HepG2 (cell line): ENCODE measurements around the gene MYO9A. TPM values are rescaled to one million over a fixed set of nuclear protein-coding genes. Genes with fewer than 3 reads are reported as not detected.

ENCODE experiments used
- ATAC-seq: fragments of 200-7000 bp; cut with Tn5 transposase; 3 replicates; pipeline ENCODE4 v1.9.1; 2020; ENCODE audit warnings: mild to moderate bottlenecking, moderate library complexity
- BruUV-seq: library from RNA; stranded (reverse); fragments of 400-500 nt; replicated peaks from 2 replicates; lab custom pipeline; 2021; lab: Mats Ljungman, UMichigan
- CTCF ChIA-PET: fragments of 300-600 bp; formaldehyde crosslinking; extraction: SDS; loops from one replicate; lab custom pipeline; 2021; ENCODE audit warnings: low total read pairs, inconsistent platforms, low intra/inter-chr PET ratio; lab: Yijun Ruan, JAX
- POLR2A ChIA-PET: fragments of 350-600 bp; sonication (Branson Sonifier 250); formaldehyde crosslinking; loops from one replicate; lab custom pipeline; 2020; ENCODE audit warnings: antibody characterized with exemption, inconsistent platforms; lab: Yijun Ruan, JAX
- DNase-seq: peaks from one replicate; pipeline ENCODE4 v3.0.0-alpha.2; 2015; ENCODE audit warnings: low spot score
- FAIRE-seq: peaks from 3 replicates; lab custom pipeline; 2011; peaks lifted over from hg19 to GRCh38; lab: Jason Lieb, UNC
- H2AFZ ChIP-seq: one replicate; pipeline ENCODE4 v1.6.1; 2011; ENCODE audit warnings: low read length, inconsistent platforms
- H3K27ac ChIP-seq: fragments of 300-600 bp; 3 replicates; pipeline ENCODE4 v1.8.0; 2011; ENCODE audit warnings: mixed run types, mild to moderate bottlenecking, mixed read lengths, low read length, inconsistent platforms; ENCODE audit not compliant: insufficient read depth; ENCODE audit errors: extremely low read length
- H3K27me3 ChIP-seq, 2 experiments: fragments of 200-600 bp in 1 of 2; 2 replicates in 1 of 2; 3 replicates in 1 of 2; pipeline versions ENCODE4 v1.6.0 to v1.8.0; 2011; ENCODE audit warnings: low read length in 2 of 2, mild to moderate bottlenecking in 2 of 2, moderate library complexity in 2 of 2, inconsistent platforms in 1 of 2; ENCODE audit not compliant: insufficient read depth in 2 of 2, control insufficient read depth in 1 of 2
- H3K36me3 ChIP-seq, 2 experiments: fragments of 200-600 bp in 1 of 2; replicated peaks in 1 of 2; 2 replicates in 1 of 2; 3 replicates in 1 of 2; pipeline versions ENCODE4 v1.5.1 to v1.8.0; 2011; ENCODE audit warnings: low read length in 2 of 2, inconsistent platforms in 1 of 2; ENCODE audit not compliant: insufficient read depth in 2 of 2, control insufficient read depth in 1 of 2
- H3K4me1 ChIP-seq: 2 replicates; pipeline ENCODE4 v1.5.1; 2012; ENCODE audit warnings: low read length, inconsistent platforms; ENCODE audit not compliant: insufficient read depth
- H3K4me2 ChIP-seq: 2 replicates; pipeline ENCODE4 v1.6.0; 2011; ENCODE audit warnings: low read depth, low read length, inconsistent platforms
- H3K4me3 ChIP-seq, 3 experiments: fragments of 200-600 bp in 1 of 3; sonication (generic), shearing (Covaris generic) in 1 of 3; replicated peaks in 1 of 3; 2 replicates each; pipeline ENCODE4 v1.5.1; 2011 to 2016; ENCODE audit warnings: low read length in 3 of 3, inconsistent platforms in 2 of 3, low read depth in 2 of 3, mild to moderate bottlenecking in 2 of 3, control low read depth in 1 of 3, mixed read lengths in 1 of 3; ENCODE audit not compliant: insufficient read depth in 1 of 3
- H3K79me2 ChIP-seq: one replicate; pipeline ENCODE4 v1.6.1; 2011; ENCODE audit warnings: low read length, inconsistent platforms; ENCODE audit not compliant: insufficient read depth
- H3K9ac ChIP-seq: 2 replicates; pipeline ENCODE4 v1.6.0; 2011; ENCODE audit warnings: mild to moderate bottlenecking, low read depth, low read length, inconsistent platforms; ENCODE audit not compliant: insufficient read depth
- H3K9me3 ChIP-seq: 2 replicates; pipeline ENCODE4 v1.5.1; 2012; ENCODE audit warnings: mild to moderate bottlenecking, low read length
- H4K20me1 ChIP-seq: 2 replicates; pipeline ENCODE4 v1.6.0; 2011; ENCODE audit warnings: inconsistent platforms, mild to moderate bottlenecking, low read length, moderate library complexity; ENCODE audit not compliant: insufficient read depth
- FOXJ3 ChIP-seq: sonication (generic); formaldehyde crosslinking; IDR thresholded peaks from 2 replicates; pipeline ENCODE4 v1.4.0; 2020; ENCODE audit warnings: missing genetic modification reagents, mild to moderate bottlenecking, borderline replicate concordance
- FOXO1 ChIP-seq: sonication (generic); formaldehyde crosslinking; IDR thresholded peaks from 2 replicates; pipeline ENCODE4 v1.4.0; 2020; ENCODE audit warnings: missing genetic modification reagents
- GMEB2 ChIP-seq: IDR thresholded peaks from 2 replicates; pipeline ENCODE4 v1.6.1; 2016; ENCODE audit warnings: missing biosample characterization, missing genetic modification reagents, low read depth
- HOXA9 ChIP-seq: sonication (generic); formaldehyde crosslinking; IDR thresholded peaks from 2 replicates; pipeline ENCODE4 v1.8.1; 2022; ENCODE audit warnings: missing genetic modification reagents, mild to moderate bottlenecking, moderate library complexity, borderline replicate concordance
- KAT8 ChIP-seq: IDR thresholded peaks from 2 replicates; pipeline ENCODE4 v1.6.1; 2016; ENCODE audit warnings: missing genetic modification reagents, missing compliant biosample characterization
- KLF9 ChIP-seq: IDR thresholded peaks from 2 replicates; pipeline ENCODE4 v1.6.1; 2016; ENCODE audit warnings: low read depth
- NFYC ChIP-seq: IDR thresholded peaks from 2 replicates; pipeline ENCODE4 v1.6.1; 2016; ENCODE audit warnings: missing genetic modification reagents, missing compliant biosample characterization
- NKX3-1 ChIP-seq: sonication (generic); formaldehyde crosslinking; IDR thresholded peaks from 2 replicates; pipeline ENCODE4 v1.5.0; 2020; ENCODE audit warnings: missing genetic modification reagents
- POLR2AphosphoS2 ChIP-seq: IDR thresholded peaks from 2 replicates; pipeline ENCODE4 v1.6.1; 2011; ENCODE audit warnings: low read depth, low read length, improper control_type of control experiment
- RBM39 ChIP-seq: fragments of 200-400 bp; formaldehyde crosslinking; IDR thresholded peaks from one replicate; pipeline ENCODE4 v1.6.1; 2018; ENCODE audit warnings: antibody characterized with exemption, mild to moderate bottlenecking, low read depth, low read length; ENCODE audit not compliant: poor library complexity, severe bottlenecking
- SIX1 ChIP-seq: sonication (generic); formaldehyde crosslinking; IDR thresholded peaks from 2 replicates; pipeline ENCODE4 v1.4.0; 2020; ENCODE audit warnings: missing genetic modification reagents, borderline replicate concordance
- SMARCC2 ChIP-seq: fragments of 450-650 bp; IDR thresholded peaks from 2 replicates; pipeline ENCODE4 v1.6.1; 2017; ENCODE audit warnings: antibody characterized with exemption, mild to moderate bottlenecking
- SMYD3 ChIP-seq: sonication (generic); formaldehyde crosslinking; IDR thresholded peaks from 2 replicates; pipeline ENCODE4 v1.8.1; 2023; ENCODE audit warnings: mild to moderate bottlenecking, missing genetic modification reagents
- SOX5 ChIP-seq: IDR thresholded peaks from 2 replicates; pipeline ENCODE4 v1.6.1; 2016; ENCODE audit warnings: borderline replicate concordance
- SP5 ChIP-seq: IDR thresholded peaks from 2 replicates; pipeline ENCODE4 v1.6.1; 2016; ENCODE audit warnings: low read depth, borderline replicate concordance
- ZNF350 ChIP-seq: sonication (generic); formaldehyde crosslinking; IDR thresholded peaks from 2 replicates; pipeline ENCODE4 v1.4.0; 2020; ENCODE audit warnings: mild to moderate bottlenecking, low read depth, missing genetic modification reagents, borderline replicate concordance
- ZNF431 ChIP-seq: sonication (generic); formaldehyde crosslinking; IDR thresholded peaks from 2 replicates; pipeline ENCODE4 v1.9.0; 2022; ENCODE audit warnings: missing genetic modification reagents, low read depth, mild to moderate bottlenecking, borderline replicate concordance
- ZNF446 ChIP-seq: sonication (generic); formaldehyde crosslinking; IDR thresholded peaks from 2 replicates; pipeline ENCODE4 v1.5.0; 2020; ENCODE audit warnings: mild to moderate bottlenecking, missing genetic modification reagents
- ZNF530 ChIP-seq: sonication (generic); formaldehyde crosslinking; IDR thresholded peaks from 2 replicates; pipeline ENCODE4 v1.5.0; 2020; ENCODE audit warnings: low read depth, mild to moderate bottlenecking, missing genetic modification reagents
- ZNF792 ChIP-seq: IDR thresholded peaks from 2 replicates; pipeline ENCODE4 v1.6.1; 2016
- WGBS: methylation state at CpG from one replicate; pipeline ENCODE4 v1.1.6; 2017; ENCODE audit warnings: low lambda C conversion rate; 5-methylcytosine and 5-hydroxymethylcytosine counted together
- in situ Hi-C: cut with HindIII; loops from 2 replicates; pipeline ENCODE4 v1.10.0; 2017; ENCODE audit warnings: low pct_unique_long_range_greater_than_20kb; ENCODE audit not compliant: extremely low pct_ligation_motif_present
- intact Hi-C: fragments of 100-400 bp; cut with micrococcal nuclease; formaldehyde crosslinking; loops from one replicate; pipeline ENCODE4 v1.10.0; 2022; ENCODE audit not compliant: unreplicated experiment
- polyA plus RNA-seq, 8 experiments: library from polyadenylated mRNA; depleted of rRNA in 3 of 8; stranded (reverse) in 7 of 8; unstranded in 1 of 8; fragments of >200 nt; fragmentation: Illumina TruSeq in 4 of 8; extraction: Trizol in 4 of 8; gene quantifications; 2 replicates each; pipeline versions ENCODE4 v1.2.1 to v1.2.3, GENCODE V29; 2011 to 2016; ENCODE audit warnings: low read depth in 4 of 8, missing spikeins in 1 of 8, mixed read lengths in 1 of 8; ENCODE audit not compliant: insufficient read depth in 1 of 8
- total RNA-seq, 5 experiments: library from RNA; depleted of rRNA; stranded (reverse); fragments of >200 nt; fragmentation: Illumina TruSeq; extraction: Trizol; gene quantifications; 2 replicates each; pipeline ENCODE4 v1.2.3, GENCODE V29; 2016; ENCODE audit warnings: low read depth in 1 of 5

Gene MYO9A
- total and polyA plus RNA-seq, 2 of the 13 experiments (the other 11 are each of a cell fraction or from before 2014, with no cell fraction given) = 4.8 to 15.3 TPM

GRCh38 chr15:71779073-71779797, 338.7 kb downstream of the MYO9A start:
- no peaks in the 10 kb centered on the region for H3K79me2 ChIP-seq
- no peaks in the 10 kb centered on the region for H4K20me1 ChIP-seq
- H3K9ac ChIP-seq = no peak overlapping the region
- no peak overlapping the region for H3K4me2 ChIP-seq
- H3K36me3 ChIP-seq = no peaks in the 10 kb centered on the region
- peaks cover 5 to 23% of the 10 kb centered on the region in 2 experiments; a peak in 3 of 5 replicates for H3K27me3 ChIP-seq
- no peak for FAIRE-seq
- H2AFZ ChIP-seq = no peak overlapping the region
- H3K27ac ChIP-seq = no peak overlapping the region
- CTCF ChIA-PET = interaction anchor here (2.0 kb wide), 1 partner anchor 35 kb away, joined by 7 read pairs; no protein-coding TSS in a partner anchor
- no peaks in the 10 kb centered on the region for H3K4me1 ChIP-seq
- no peak overlapping the region for H3K4me3 ChIP-seq
- intact Hi-C loops = no loop called here
- no peak for DNase-seq
- no peak for ATAC-seq
- in situ Hi-C loops = no loop called here
- TF ChIP-seq KLF9 (CRISPR knock-in tag) (no peak), RBM39 (no peak), SIX1 (CRISPR knock-in tag) (no peak), FOXO1 (no peak), POLR2AphosphoS2 (no peak), ZNF350 (CRISPR knock-in tag) (no peak), SMARCC2 (no peak), SP5 (CRISPR knock-in tag) (no peak), ZNF792 (CRISPR knock-in tag) (no peak), KAT8 (no peak), SMYD3 (CRISPR knock-in tag) (no peak), HOXA9 (CRISPR knock-in tag) (no peak), ZNF446 (CRISPR knock-in tag) (no peak), NFYC (CRISPR knock-in tag) (no peak), ZNF431 (CRISPR knock-in tag) (no peak), GMEB2 (CRISPR knock-in tag) (no peak), NKX3-1 (CRISPR knock-in tag) (no peak), SOX5 (CRISPR knock-in tag) (no peak), ZNF530 (no peak), FOXJ3 (CRISPR knock-in tag) (no peak)
- BruUV-seq = no TSS peak
- POLR2A ChIA-PET = interaction anchor here (0.8 kb wide), 1 partner anchor 339 kb away, joined by 3 read pairs; the partner anchor contains the start of genes MYO9A and SENP8
- no peaks in the 10 kb centered on the region for H3K9me3 ChIP-seq
- WGBS = 52% methylated on average over 6 of the region's 6 CpGs
